Activated CD4-positive, CD25-positive, alpha-beta regulatory T cell treated with anti-CD3 and anti-CD28 coated beads, Interleukin-2, amount 50 U/mL, for 16 hours (primary cell): ENCODE data around the gene RERE.
"Not testable (repeated sequence)": the region's sequence is repeated elsewhere in the genome, so short reads cannot be mapped to it uniquely, and the experiment has no call there.

Source experiments
- DNase-seq: peaks from one replicate; pipeline ENCODE4 v3.0.0-alpha.2; 2020; ENCODE audit warnings: low read depth, low spot score

The RERE gene

DNA sequence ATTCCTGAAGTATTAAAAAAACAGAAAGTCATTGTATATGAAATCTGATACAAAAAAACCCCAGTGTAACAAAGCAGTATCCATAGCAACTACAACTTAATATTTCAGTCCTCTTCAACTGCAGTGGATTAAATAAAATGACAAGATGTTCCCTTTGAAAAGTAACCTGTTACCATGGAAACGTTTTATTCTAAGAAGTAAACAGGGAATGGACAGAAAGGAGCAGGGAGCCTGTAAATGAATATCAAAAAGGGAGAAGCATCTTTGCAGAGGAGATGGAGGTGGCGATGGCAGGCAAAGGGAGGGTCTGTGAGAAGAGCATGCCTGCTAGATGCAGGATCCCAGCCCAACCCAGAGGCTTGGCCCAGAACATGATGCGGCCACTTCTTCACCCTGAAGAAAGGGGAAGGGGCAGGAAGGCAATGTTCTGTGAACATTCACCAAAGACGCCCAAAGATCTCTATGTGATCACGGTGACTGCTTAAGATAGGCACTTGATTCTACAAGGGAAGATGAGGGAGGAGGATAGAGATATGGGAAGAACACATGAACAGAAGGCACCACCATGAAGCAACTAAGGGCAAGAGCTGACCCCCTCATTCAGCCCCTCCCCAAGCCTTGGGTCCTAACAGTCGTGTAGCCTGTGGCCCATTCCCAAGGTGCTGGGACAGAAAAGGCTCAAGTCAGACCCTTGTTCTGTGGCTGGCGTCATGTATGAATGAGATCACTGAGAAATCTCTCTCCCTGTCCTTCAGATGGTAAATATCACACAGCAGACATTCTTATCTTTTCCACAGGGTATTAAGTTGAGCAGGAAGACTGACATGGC is 299.6 kb downstream of the RERE start:
- DNase-seq = no peak

DNA sequence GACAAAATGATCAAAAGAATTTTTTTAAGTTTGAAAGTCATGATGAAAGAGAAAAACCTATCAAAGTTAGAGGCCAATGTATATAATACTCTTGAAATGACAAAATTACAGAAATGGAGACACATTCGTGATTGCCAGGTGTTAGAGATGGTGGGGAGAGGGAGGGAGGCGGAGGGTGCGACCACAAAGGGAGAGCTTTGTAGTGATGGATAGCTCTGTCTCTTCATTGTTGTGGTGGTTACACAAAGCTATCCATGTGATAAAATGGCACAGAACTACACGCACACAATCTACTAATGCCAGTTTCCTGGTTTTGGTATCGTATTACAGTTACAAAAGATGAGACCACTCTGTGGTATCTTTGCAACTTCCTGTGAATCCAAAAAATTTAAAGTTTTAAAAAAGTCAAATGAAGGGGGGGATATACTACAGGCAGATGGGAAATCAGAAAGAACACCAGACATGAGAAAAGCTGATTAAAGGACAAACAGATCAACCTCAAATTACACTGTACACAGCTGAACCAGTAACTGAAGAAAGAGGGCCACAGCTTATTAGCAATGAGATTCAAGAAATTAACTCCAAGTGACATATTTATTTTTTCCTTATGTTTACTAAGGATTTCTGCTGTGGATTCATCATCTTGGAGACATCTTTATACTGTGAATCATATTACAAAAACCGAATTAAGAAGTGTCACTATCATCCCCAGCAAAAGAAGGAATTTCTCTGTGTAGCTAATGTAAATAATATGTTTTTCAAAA is 300.5 kb downstream of the RERE start:
- DNase-seq = no peak

DNA sequence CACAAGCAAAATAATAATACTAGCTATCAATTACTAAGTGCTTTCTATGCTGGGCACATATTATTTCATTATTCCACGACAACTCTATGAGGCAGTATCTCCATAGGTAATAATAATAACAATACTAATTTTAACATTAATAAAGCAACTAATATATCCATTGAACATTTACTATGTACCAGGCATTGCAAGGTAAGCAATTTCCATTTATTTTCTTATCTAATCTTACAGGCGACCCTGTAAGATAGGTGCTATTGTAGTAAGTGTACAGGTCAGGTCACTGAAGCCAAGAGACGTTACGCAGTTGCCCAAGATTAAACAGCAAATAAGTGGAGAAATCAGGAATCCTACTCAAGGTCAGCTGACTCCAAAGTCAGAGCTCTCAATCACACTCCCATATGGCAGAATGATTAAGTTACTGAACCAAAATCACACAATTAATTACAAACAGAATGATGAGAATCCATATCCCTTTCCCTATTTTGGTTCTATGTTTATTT is 301.1 kb downstream of the RERE start:
- no peak for DNase-seq

- DNase-seq = no peak
Observed at GRCh38 chr1:8512504-8512903, 304.9 kb downstream of the RERE start.

DNA sequence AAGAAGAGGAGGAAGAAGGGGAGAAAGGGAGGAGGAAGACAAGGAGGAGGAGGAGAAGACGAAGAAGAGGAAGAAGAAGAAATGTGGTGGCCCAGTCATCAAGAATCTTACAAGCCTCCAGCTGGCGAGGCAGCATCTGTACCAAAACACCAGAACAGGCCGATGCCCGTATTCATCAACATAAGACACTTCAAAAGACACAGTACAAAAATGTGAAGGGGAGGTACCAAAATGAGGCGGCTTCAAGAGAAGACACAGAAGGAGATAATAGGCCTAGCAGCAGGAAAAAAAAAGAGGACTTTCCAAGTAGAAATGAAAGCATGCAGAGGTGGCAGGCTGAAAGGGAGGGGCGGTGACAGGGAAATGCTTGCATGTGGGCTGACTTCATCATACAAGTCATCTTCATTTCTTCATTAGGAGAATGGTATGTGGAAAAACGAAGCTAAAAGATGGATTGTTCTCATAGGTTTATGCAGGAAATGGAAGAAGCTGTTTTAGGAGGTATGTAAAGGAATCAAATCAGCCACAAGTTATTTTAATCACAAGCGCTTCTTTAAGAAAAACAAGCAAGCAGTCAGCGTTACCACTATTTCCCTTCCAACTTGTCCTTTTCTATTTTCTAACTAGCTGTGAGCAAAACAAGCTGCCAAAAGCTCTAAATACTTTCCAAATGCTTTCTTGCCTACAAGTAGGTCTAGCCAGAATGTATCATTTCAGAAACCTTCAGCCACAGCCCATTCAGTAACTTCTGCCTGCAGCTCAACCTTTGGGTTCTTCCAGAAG is 307.2 kb downstream of the RERE start:
- DNase-seq = no peak

GRCh38 chr1:8509579-8509978 is 307.9 kb downstream of the RERE start:
- no peak for DNase-seq

GRCh38 chr1:8506995-8507615 is 310.3 kb downstream of the RERE start:
- DNase-seq = no peak

DNA sequence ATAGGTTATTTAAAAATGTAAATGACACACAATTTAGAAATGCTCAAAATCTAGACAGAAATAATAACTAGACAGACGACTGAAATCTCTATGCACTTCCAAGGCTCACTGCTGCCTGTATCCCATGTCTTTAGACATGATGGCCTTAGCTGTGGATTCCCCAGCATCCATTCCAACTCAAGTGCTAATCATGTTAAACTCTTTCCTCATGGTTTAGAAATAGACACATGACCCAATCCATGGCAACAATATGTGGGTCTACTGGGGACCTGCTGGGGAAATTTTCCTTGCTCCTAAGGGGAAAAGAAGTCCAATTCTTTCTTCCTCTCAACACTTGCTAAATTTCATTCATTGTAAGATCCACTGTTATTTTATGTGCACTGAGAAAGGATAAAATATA is 311.0 kb downstream of the RERE start:
- no peak for DNase-seq

DNA sequence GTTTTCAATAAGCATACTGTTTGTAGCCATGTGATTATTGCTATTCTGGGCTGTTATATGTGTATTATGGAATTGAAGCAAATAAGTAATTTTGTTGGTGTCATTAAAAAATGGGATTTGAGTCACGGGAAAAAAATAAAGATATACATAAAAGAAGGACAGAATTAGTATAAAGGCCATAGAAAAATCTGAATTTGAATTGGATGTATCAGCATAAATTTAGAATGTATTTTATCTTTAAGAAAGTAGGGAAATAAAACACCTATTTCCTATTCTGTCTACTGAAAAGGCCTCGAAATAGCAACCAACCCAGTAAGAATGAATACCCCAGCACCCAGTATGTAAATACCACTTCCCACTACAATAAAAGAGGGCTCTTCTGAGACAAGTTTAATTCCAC is 313.6 kb downstream of the RERE start:
- DNase-seq = no peak

- not testable (repeated sequence) for DNase-seq
Observed at GRCh38 chr1:8502949-8503348, 314.5 kb downstream of the RERE start.

GRCh38 chr1:8497210-8497819 is 320.1 kb downstream of the RERE start:
- DNase-seq = no peak

- no peak for DNase-seq
Observed at GRCh38 chr1:8496473-8496872, 321.0 kb downstream of the RERE start.

- no peak for DNase-seq
Observed at GRCh38 chr1:8495928-8496401, 321.5 kb downstream of the RERE start.

GRCh38 chr1:8494681-8495080 is 322.8 kb downstream of the RERE start:
- DNase-seq = no peak

DNA sequence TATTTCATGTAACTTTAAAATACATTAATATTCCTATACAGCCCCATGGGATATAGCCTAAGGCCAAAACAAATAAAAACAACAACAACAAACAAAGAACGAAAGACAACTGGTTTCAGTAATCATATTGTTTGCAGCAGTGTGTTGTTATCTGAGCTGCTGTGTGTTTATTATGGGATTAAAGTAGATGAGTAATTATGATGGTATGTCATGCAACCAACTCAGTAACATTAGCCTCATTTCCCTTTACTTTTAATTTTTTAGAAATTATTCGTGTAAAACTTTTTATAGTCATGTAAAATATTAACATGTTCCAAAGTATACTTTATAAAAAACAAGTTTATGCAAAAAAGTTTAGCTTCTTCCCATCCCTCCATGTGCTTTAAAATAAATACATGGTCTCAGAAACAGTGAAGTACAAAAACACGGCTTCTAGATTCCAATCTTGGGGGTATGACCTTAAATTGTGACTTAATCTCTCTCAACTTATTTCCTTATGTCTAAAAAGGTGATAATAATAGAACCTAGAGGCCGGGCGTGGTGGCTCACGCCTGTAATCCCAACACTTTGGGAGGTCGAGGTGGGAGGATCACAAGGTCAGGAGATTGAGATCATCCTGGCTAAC is 323.4 kb downstream of the RERE start:
- no peak for DNase-seq

DNA sequence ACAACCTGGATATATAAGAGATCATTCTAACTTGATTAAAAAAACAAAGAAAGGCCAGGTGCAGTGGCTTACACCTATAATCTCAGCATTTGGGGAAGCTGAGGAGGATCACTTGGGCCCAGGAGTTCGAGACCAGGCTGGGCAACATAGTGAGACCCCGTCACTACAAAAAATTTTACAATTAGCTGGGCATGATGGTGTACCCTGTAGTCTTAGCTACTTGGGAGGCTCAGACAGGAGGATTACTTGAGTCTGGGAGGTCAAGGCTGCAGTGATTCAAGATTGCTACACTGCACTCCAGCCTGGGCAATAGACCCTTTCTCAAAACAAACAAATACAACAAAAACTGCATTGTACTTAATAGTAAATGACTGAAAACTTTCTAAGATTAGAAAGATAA is 330.2 kb downstream of the RERE start:
- DNase-seq = no peak

GRCh38 chr1:8486047-8486446 is 331.4 kb downstream of the RERE start:
- DNase-seq = no peak

DNA sequence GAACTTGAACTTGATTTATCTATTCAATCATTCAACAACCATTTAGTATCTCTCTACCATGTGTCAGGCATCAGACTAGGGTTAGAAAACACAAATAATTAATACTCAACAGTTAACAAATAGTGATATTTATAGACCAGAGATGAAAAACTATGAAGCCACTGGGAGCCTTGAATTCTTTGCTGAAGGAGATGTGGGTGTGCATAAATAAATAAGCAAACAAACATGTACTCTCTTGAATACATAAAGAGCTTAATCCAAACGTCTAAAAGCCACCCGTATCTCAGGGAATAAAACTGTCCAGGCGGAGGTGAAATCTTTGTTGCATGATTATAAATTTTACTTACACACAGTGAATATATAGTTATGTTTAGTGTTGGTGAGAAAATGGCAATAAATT is 333.9 kb downstream of the RERE start:
- DNase-seq = no peak

DNA sequence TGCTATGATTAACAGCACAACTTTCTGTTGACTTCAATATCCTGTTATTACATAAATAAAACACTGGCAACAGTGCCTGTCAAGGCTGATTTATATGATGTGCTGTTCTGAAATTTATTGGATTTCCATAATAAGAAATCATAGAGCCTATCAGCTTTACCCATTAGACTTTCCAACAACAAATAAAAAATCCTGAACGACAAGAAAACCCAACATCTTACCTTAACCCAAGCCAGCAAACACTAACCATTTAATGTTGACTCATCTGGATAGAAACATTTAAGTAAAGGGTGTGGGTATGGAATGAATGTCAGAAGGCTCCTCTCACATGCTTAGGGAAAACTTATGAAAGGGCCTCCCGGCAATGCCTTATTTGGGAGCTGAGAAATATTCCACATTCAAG is 334.5 kb downstream of the RERE start:
- DNase-seq = no peak

GRCh38 chr1:8481650-8482380 is 335.6 kb downstream of the RERE start:
- DNase-seq = no peak
